NT2/D1 (cell line): ENCODE data around the gene DYSF.

Source experiments
- DNase-seq: peaks from one replicate; pipeline ENCODE4 v3.0.0-alpha.2; 2011; ENCODE audit warnings: low read depth, low spot score
- H3K27me3 ChIP-seq: 2 replicates; pipeline ENCODE4 v1.6.0; 2011; ENCODE audit warnings: mild to moderate bottlenecking; ENCODE audit not compliant: insufficient read length, insufficient read depth
- H3K36me3 ChIP-seq: 2 replicates; pipeline ENCODE4 v1.6.1; 2011; ENCODE audit warnings: mild to moderate bottlenecking, low read length, mixed read lengths; ENCODE audit not compliant: insufficient read depth, insufficient read length
- H3K4me1 ChIP-seq: 2 replicates; pipeline ENCODE4 v1.5.1; 2011; ENCODE audit not compliant: insufficient read depth, insufficient read length
- H3K4me3 ChIP-seq: 2 replicates; pipeline ENCODE4 v1.5.1; 2011; ENCODE audit warnings: low read depth; ENCODE audit not compliant: insufficient read length
- H3K9ac ChIP-seq: 2 replicates; pipeline ENCODE4 v1.6.0; 2011; ENCODE audit warnings: low read depth; ENCODE audit not compliant: insufficient read length
- H3K9me3 ChIP-seq: 2 replicates; pipeline ENCODE4 v1.5.1; 2011; ENCODE audit warnings: mild to moderate bottlenecking, low read length; ENCODE audit not compliant: insufficient read depth
- SUZ12 ChIP-seq: IDR thresholded peaks from 2 replicates; pipeline ENCODE4 v1.6.1; 2011; ENCODE audit not compliant: insufficient read length, insufficient read depth; ENCODE audit errors: extremely low read depth
- YY1 ChIP-seq: IDR thresholded peaks from 2 replicates; pipeline ENCODE4 v1.6.1; 2011; ENCODE audit not compliant: insufficient read length, insufficient read depth
- ZNF274 ChIP-seq: IDR thresholded peaks from 2 replicates; pipeline ENCODE4 v1.6.1; 2011; ENCODE audit warnings: mild to moderate bottlenecking, low read depth, low read length

DYSF gene

DNA sequence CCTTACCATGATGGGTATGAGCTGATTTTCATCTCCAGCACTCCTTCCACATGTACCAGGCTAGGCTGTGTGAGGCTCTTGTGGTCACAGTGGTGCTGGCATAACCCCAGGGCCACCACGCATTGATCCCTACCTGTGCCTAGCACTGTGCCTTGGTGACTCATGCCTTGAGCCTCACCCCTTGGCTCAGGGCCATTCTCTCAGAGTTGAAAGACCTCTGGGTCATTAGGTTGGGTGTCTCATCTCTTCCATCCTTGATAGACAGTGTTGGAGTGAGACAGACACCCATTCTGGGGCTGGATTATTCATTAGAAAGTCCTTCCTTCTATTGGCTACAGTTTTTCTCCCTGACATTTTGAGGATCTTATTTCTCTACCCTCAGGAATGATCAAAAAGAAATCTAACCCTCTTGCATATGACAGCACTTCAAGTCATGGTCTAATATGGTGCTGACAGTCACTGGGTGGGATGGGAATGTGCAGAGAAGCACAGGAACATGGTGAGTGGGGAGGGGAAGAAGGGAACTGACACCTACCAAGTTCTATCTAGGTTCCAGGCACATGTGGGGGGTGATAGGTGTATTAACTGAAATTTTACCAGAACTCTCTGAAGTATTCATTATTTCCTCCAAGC, 41.3 kb downstream of the DYSF start:
- TF ChIP-seq YY1 (no peak), ZNF274 (no peak), SUZ12 (no peak)
- no peaks in the 10 kb centered on the region for H3K27me3 ChIP-seq
- peaks cover 6% of the 10 kb centered on the region for H3K36me3 ChIP-seq
- no peak overlapping the region for H3K9ac ChIP-seq
- H3K4me1 ChIP-seq = peaks cover 8% of the 10 kb centered on the region
- H3K4me3 ChIP-seq = no peak overlapping the region
- no peak for DNase-seq
- H3K9me3 ChIP-seq = no peaks in the 10 kb centered on the region

DNA sequence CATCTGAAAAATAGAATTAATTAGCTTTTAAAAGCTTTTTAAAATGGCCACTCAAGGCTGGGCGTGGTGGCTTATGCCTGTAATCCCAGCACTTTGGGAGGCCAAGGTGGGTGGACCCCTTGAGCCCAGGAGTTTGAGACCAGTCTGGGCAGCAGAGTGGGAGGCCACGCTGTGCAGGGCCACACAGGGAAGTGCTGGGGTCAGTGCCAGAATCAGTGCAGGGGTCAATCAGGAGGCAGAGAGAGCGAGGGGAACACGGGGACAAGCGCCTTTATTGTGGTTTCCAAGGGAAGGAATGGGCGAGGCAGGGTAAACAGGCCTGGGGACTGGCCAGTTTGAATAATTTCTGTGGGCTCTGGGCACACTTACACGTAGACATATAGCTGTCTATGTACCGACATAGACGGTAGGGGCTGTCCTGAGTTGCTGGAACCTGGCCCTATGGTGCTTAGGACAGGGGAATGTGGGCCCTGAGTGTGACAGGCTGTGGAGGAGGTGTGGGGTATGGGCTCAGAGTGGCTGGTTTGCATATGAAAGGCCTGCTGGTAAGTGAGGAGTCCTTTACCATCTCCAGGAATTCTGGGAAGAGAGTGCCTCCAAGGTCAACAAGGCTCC, 42.9 kb downstream of the DYSF start:
- H3K9ac ChIP-seq = no peak overlapping the region
- DNase-seq = peak; percentile 62
- peaks cover 8% of the 10 kb centered on the region for H3K4me1 ChIP-seq
- no peak for TF ChIP-seq SUZ12
- no peak overlapping the region for H3K4me3 ChIP-seq
- H3K27me3 ChIP-seq = no peaks in the 10 kb centered on the region
- peaks cover 6% of the 10 kb centered on the region for H3K36me3 ChIP-seq
- H3K9me3 ChIP-seq = no peaks in the 10 kb centered on the region

DNA sequence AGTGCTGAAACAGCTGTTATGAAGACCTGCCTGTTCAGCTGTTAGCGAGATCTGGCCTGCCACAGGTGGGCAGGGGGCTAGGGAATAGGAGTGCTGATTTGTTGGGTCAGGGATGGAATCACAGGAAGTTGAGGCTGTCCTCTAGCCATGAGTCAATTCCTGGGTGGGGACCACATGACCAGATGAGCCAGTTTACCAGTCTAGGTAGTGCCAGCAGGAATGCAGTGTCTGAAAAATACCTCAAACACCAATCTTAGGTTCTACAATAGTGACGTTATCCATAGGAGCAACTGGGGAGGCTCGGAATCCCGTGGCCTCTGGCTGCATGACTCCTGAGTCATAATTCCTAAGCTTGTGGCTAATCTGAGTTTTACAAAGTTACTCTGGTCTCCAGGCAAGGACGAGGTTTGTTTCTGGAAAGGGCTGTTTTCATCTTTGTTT, 44.9 kb downstream of the DYSF start:
- DNase-seq = no peak
- Histone ChIP-seq H3K27me3 (no peaks in the 10 kb centered on the region), H3K4me3 (no peak overlapping the region), H3K36me3 (peaks cover 7% of the 10 kb centered on the region), H3K9me3 (no peaks in the 10 kb centered on the region), H3K4me1 (peaks cover 8% of the 10 kb centered on the region), H3K9ac (no peak overlapping the region)
- TF ChIP-seq YY1 (no peak), ZNF274 (no peak)

DNA sequence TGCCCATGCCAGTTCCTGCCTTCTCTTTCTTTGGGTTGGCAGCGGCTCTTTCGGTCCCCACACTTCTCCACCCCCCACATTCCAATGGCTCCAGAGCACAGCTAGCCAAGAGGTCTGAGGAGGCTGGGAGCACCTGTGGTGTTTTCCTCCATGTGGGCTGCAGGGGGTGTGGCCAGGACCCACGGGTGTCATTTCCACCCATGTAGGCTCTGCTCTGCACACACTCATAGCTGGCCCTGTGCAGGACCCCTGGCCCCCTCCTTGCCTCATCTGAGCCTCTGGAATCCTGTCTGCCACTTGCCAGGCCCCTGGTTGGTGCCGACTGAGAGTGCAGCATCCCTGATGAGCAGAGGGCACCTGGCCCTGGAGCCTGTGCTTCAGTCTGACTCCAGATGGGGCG, 46.3 kb downstream of the DYSF start:
- Histone ChIP-seq H3K27me3 (no peaks in the 10 kb centered on the region), H3K4me3 (no peak overlapping the region), H3K4me1 (peaks cover 8% of the 10 kb centered on the region), H3K36me3 (peaks cover 5% of the 10 kb centered on the region), H3K9me3 (no peaks in the 10 kb centered on the region), H3K9ac (no peak overlapping the region)
- DNase-seq = no peak
- TF ChIP-seq ZNF274 (no peak), YY1 (no peak), SUZ12 (no peak)

DNA sequence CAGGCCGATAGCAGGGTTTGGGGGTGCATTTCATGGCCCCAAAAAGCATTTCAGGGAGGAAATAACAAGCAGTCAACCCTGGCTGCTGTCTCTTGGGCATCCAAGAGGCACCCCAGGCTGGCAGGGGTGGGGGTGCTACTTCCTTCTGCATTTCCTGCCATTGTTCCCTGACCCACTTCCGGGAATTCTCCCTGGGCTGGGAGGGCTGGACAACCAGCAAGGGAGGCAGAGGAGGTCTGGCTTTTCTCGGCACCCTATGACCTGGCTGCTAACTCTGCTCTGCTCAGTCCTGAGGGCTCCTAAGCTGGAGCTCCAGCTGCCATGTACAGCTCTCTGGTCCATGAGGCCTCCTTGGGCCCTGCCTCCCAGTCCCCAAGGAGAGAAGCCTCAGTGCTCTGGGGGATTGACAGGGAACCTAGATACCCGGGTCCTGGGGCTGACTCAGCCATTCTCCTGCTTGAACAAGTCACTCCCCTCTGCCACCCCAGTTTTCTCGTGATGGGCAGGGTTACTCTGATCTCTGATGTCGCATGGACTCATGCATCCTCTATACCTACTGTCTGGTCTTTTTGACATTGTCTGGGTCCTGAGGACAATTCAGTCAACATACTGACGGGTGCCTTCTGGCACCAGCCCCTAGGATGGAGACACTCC, 47.2 kb downstream of the DYSF start:
- peaks cover 5% of the 10 kb centered on the region for H3K36me3 ChIP-seq
- no peak for DNase-seq
- no peak overlapping the region for H3K9ac ChIP-seq
- no peak overlapping the region for H3K4me3 ChIP-seq
- TF ChIP-seq YY1 = no peak
- no peak for TF ChIP-seq SUZ12
- TF ChIP-seq ZNF274 = no peak
- H3K27me3 ChIP-seq = no peaks in the 10 kb centered on the region
- H3K4me1 ChIP-seq = peaks cover 7% of the 10 kb centered on the region
- H3K9me3 ChIP-seq = no peaks in the 10 kb centered on the region

DNA sequence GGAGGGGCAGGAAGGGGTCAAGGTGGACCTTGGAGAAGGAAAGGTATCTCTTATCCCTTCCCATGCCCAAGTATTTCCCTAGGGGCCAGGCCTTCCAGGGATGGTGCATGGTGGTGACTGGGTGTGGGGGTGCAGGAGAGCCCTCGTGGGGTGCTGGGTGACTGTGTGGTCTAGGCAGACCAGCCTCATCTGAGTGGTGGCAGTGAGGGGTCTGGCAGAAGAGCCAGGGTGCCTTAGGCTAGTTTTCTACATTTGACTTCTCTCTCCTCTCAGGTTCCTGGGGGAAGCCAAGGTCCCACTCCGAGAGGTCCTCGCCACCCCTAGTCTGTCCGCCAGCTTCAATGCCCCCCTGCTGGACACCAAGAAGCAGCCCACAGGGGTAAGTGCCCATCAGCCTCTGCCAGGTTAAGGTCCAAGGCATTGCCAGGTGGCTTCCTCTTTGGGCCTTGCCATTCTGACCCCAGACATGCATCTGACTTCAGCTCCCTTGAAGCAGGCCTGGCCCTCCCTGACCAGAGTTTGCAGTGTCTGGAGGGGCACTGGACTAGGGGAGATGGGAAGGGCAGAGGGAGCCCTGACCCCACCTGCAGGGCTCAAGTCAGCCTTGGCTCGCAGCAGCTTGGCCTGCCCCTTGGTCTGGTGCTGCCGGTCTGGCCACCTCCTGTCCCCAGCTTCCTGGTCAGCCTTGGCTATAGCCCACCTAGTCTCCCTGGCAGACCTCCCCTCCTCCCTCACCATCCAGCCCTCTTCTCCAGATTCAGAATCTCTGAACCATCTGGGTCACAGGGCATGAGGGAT, 49.8 kb downstream of the DYSF start:
- no peak for TF ChIP-seq ZNF274
- TF ChIP-seq SUZ12 = no peak
- TF ChIP-seq YY1 = no peak
- DNase-seq = no peak
- H3K9ac ChIP-seq = no peak overlapping the region

DNA sequence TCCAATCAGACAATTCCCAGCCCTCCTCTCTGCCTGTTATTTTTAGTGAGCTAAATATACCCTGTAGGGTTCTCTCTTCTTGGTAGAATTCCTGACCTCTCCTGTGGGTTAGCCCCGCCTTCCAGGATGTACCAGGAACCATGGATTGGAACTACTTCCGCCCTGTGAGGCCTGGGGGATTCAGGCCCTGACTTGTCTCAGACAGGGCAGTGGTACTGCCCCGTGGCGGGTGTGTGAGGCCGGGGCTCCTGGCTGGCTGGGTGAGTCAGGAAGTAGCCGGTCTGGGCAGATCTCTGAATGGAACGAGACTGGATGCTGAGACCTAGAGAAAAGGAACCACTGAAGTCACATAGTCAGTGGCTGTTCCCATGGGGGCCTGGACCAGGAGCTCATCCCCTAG, 50.5 kb downstream of the DYSF start:
- H3K36me3 ChIP-seq = peaks cover 7% of the 10 kb centered on the region
- H3K4me1 ChIP-seq = no peaks in the 10 kb centered on the region
- DNase-seq = no peak
- H3K9ac ChIP-seq = no peak overlapping the region
- H3K9me3 ChIP-seq = no peaks in the 10 kb centered on the region
- H3K4me3 ChIP-seq = no peak overlapping the region
- no peaks in the 10 kb centered on the region for H3K27me3 ChIP-seq
- TF ChIP-seq YY1 (no peak), ZNF274 (no peak), SUZ12 (no peak)

More for the DNA sequence above, 49.8 kb downstream of the DYSF start:
- H3K9me3 ChIP-seq = no peaks in the 10 kb centered on the region
- no peaks in the 10 kb centered on the region for H3K27me3 ChIP-seq
- peaks cover 7% of the 10 kb centered on the region for H3K36me3 ChIP-seq
- H3K4me3 ChIP-seq = no peak overlapping the region
- no peaks in the 10 kb centered on the region for H3K4me1 ChIP-seq
